IMR-90 (cell line): ENCODE measurements around the gene GIT2. TPM values are rescaled to one million over a fixed set of nuclear protein-coding genes. Genes with fewer than 3 reads are reported as not detected.

Source experiments
- ATAC-seq: fragments of 200-7000 bp; cut with Tn5 transposase; 2 replicates; pipeline ENCODE4 v1.9.1; 2020; ENCODE audit warnings: low read depth, mild to moderate bottlenecking, moderate library complexity
- BruUV-seq: library from RNA; stranded (reverse); fragments of 400-500 nt; replicated peaks from 2 replicates; lab custom pipeline; 2021; lab: Mats Ljungman, UMichigan
- CTCF ChIA-PET: fragments of 300-600 bp; formaldehyde crosslinking; extraction: SDS; loops from one replicate; lab custom pipeline; 2021; ENCODE audit warnings: antibody characterized with exemption; lab: Yijun Ruan, JAX
- POLR2A ChIA-PET: fragments of 300-600 bp; sonication (Branson Sonifier 250); formaldehyde crosslinking; loops from one replicate; lab custom pipeline; 2022; ENCODE audit warnings: antibody characterized with exemption; ENCODE audit not compliant: unreplicated experiment; lab: Charles Lee
- DNase-seq: peaks from one replicate; pipeline ENCODE4 v3.0.0; 2013
- H2AFZ ChIP-seq: replicated peaks from 2 replicates; pipeline ENCODE3; 2013; ENCODE audit warnings: low read length, mild to moderate bottlenecking; ENCODE audit not compliant: poor library complexity
- H2AK5ac ChIP-seq: 2 replicates; pipeline ENCODE4 v1.6.1; 2013; ENCODE audit warnings: low read depth, low read length, inconsistent platforms
- H2AK9ac ChIP-seq: replicated peaks from 2 replicates; pipeline ENCODE3; 2013; ENCODE audit warnings: mild to moderate bottlenecking, low read depth, low read length, moderate library complexity; ENCODE audit not compliant: poor library complexity
- H2BK120ac ChIP-seq: 2 replicates; pipeline ENCODE4 v1.6.1; 2013; ENCODE audit warnings: low read depth, low read length, inconsistent platforms
- H2BK15ac ChIP-seq: 3 replicates; pipeline ENCODE4 v1.6.1; 2013; ENCODE audit warnings: low read depth, low read length, inconsistent platforms
- H2BK20ac ChIP-seq: 2 replicates; pipeline ENCODE4 v1.6.1; 2013; ENCODE audit warnings: low read depth, mild to moderate bottlenecking, inconsistent platforms, low read length, moderate library complexity
- H2BK5ac ChIP-seq: 2 replicates; pipeline ENCODE4 v1.6.1; 2013; ENCODE audit warnings: mild to moderate bottlenecking, low read depth, low read length, inconsistent platforms; ENCODE audit not compliant: poor library complexity, severe bottlenecking
- H3K14ac ChIP-seq: replicated peaks from 2 replicates; pipeline ENCODE4 v1.6.1; 2013; ENCODE audit warnings: low read depth, low read length, inconsistent platforms
- H3K18ac ChIP-seq: 2 replicates; pipeline ENCODE4 v1.6.1; 2013; ENCODE audit warnings: low read depth, low read length, control low read depth
- H3K23ac ChIP-seq: 2 replicates; pipeline ENCODE4 v1.6.1; 2013; ENCODE audit warnings: low read depth, low read length, inconsistent platforms
- H3K27ac ChIP-seq: 2 replicates; pipeline ENCODE4 v1.5.1; 2013; ENCODE audit warnings: mild to moderate bottlenecking, control low read depth, low read length; ENCODE audit not compliant: insufficient read depth
- H3K27me3 ChIP-seq: 2 replicates; pipeline ENCODE4 v1.6.1; 2013; ENCODE audit warnings: low read length; ENCODE audit not compliant: control insufficient read depth, insufficient read depth
- H3K36me3 ChIP-seq: 2 replicates; pipeline ENCODE4 v1.6.1; 2013; ENCODE audit warnings: low read length, mixed read lengths; ENCODE audit not compliant: control insufficient read depth, insufficient read depth
- H3K4ac ChIP-seq: 2 replicates; pipeline ENCODE4 v1.6.1; 2013; ENCODE audit warnings: low read depth, low read length, inconsistent platforms
- H3K4me1 ChIP-seq: 2 replicates; pipeline ENCODE4 v1.6.1; 2013; ENCODE audit warnings: low read length, mixed read lengths; ENCODE audit not compliant: control insufficient read depth, insufficient read depth
- H3K4me2 ChIP-seq: 2 replicates; pipeline ENCODE4 v1.6.1; 2013; ENCODE audit warnings: low read depth, mild to moderate bottlenecking, control low read depth, low read length, moderate library complexity
- H3K4me3 ChIP-seq: 2 replicates; pipeline ENCODE4 v1.5.1; 2013; ENCODE audit warnings: low read depth, mild to moderate bottlenecking, control low read depth, low read length, moderate library complexity; ENCODE audit not compliant: insufficient read depth
- H3K56ac ChIP-seq: 2 replicates; pipeline ENCODE4 v1.6.1; 2013; ENCODE audit warnings: low read length, inconsistent platforms; ENCODE audit not compliant: insufficient read depth; ENCODE audit errors: extremely low read depth
- H3K79me1 ChIP-seq, 2 experiments: 2 replicates each; pipeline ENCODE4 v1.6.1; 2013; ENCODE audit warnings: low read length in 2 of 2, inconsistent platforms in 1 of 2, low read depth in 1 of 2
- H3K9ac ChIP-seq: 2 replicates; pipeline ENCODE4 v1.6.1; 2013; ENCODE audit warnings: low read depth, low read length, control low read depth
- H3K9me1 ChIP-seq: 2 replicates; pipeline ENCODE4 v1.6.1; 2013; ENCODE audit warnings: low read length, inconsistent platforms; ENCODE audit not compliant: insufficient read depth
- H3K9me3 ChIP-seq: 2 replicates; pipeline ENCODE4 v1.6.1; 2013; ENCODE audit warnings: low read length; ENCODE audit not compliant: control insufficient read depth, insufficient read depth
- H4K20me1 ChIP-seq: 2 replicates; pipeline ENCODE4 v1.6.1; 2013; ENCODE audit warnings: low read length, inconsistent platforms; ENCODE audit not compliant: insufficient read depth
- H4K5ac ChIP-seq: 2 replicates; pipeline ENCODE4 v1.6.1; 2013; ENCODE audit warnings: mild to moderate bottlenecking, low read depth, low read length, control low read depth
- H4K8ac ChIP-seq, 2 experiments: 2 replicates each; pipeline ENCODE4 v1.6.1; 2013; ENCODE audit warnings: low read depth in 2 of 2, low read length in 2 of 2, control low read depth in 1 of 2, inconsistent platforms in 1 of 2
- H4K91ac ChIP-seq: 2 replicates; pipeline ENCODE4 v1.6.1; 2013; ENCODE audit warnings: low read depth, low read length, inconsistent platforms; ENCODE audit not compliant: insufficient read depth
- CEBPB ChIP-seq: IDR thresholded peaks from 2 replicates; pipeline ENCODE4 v1.6.1; 2012; ENCODE audit warnings: low read depth, low read length, improper control_type of control experiment
- FOS ChIP-seq: fragments of 150-350 bp; IDR thresholded peaks from 2 replicates; pipeline ENCODE4 v1.6.1; 2016; ENCODE audit warnings: low read depth, low read length
- MAFK ChIP-seq: IDR thresholded peaks from 2 replicates; pipeline ENCODE4 v1.6.1; 2012; ENCODE audit warnings: low read depth, low read length, improper control_type of control experiment
- NFE2L2 ChIP-seq: fragments of 150-350 bp; IDR thresholded peaks from 2 replicates; pipeline ENCODE4 v1.6.1; 2016; ENCODE audit warnings: low read depth, mild to moderate bottlenecking, low read length
- POLR2A ChIP-seq: IDR thresholded peaks from 2 replicates; pipeline ENCODE4 v1.6.1; 2012; ENCODE audit warnings: mild to moderate bottlenecking, low read depth, low read length
- RAD21 ChIP-seq: IDR thresholded peaks from 2 replicates; pipeline ENCODE4 v1.6.1; 2012; ENCODE audit warnings: low read length, improper control_type of control experiment
- RCOR1 ChIP-seq: IDR thresholded peaks from 2 replicates; pipeline ENCODE4 v1.6.1; 2012; ENCODE audit warnings: mild to moderate bottlenecking, low read length, improper control_type of control experiment; ENCODE audit not compliant: insufficient replicate concordance
- RFX5 ChIP-seq: IDR thresholded peaks from 2 replicates; pipeline ENCODE4 v1.8.0; 2012; ENCODE audit warnings: low read depth, mild to moderate bottlenecking, low read length, moderate library complexity
- SMC3 ChIP-seq: fragments of 150-350 bp; IDR thresholded peaks from 2 replicates; pipeline ENCODE4 v1.6.1; 2016; ENCODE audit warnings: low read depth, mild to moderate bottlenecking, antibody characterized with exemption, low read length, moderate library complexity
- WGBS, 2 experiments: methylation state at CpG; one replicate each; pipeline versions ENCODE4 v1.1.5 to v1.1.7; 2013; ENCODE audit warnings: missing lambda C conversion rate in 2 of 2; ENCODE audit not compliant: insufficient read length in 1 of 2; ENCODE audit errors: extremely low coverage in 2 of 2; 5-methylcytosine and 5-hydroxymethylcytosine counted together
- dilution Hi-C: fragments of 300-500 bp; cut with HindIII; formaldehyde crosslinking; loops from one replicate; pipeline ENCODE4 v1.14.3; 2018; ENCODE audit warnings: low sequenced_read_pairs; ENCODE audit not compliant: unreplicated experiment
- in situ Hi-C: fragments of 300-500 bp; cut with MboI; formaldehyde crosslinking; loops from 3 replicates; pipeline ENCODE4 v1.14.3; 2019; ENCODE audit warnings: low sequenced_read_pairs, inconsistent platforms, mixed read lengths
- intact Hi-C: fragments of 100-400 bp; cut with micrococcal nuclease; formaldehyde crosslinking; loops from 2 replicates; pipeline ENCODE4 v1.10.0; 2022
- polyA plus RNA-seq, 3 experiments: library from polyadenylated mRNA; depleted of rRNA; stranded (reverse); fragments of >200 nt; gene quantifications; 2 replicates each; pipeline ENCODE4 v1.2.3, GENCODE V29; 2012; ENCODE audit warnings: low replicate concordance in 1 of 3
- total RNA-seq: library from RNA; depleted of rRNA; stranded (reverse); fragments of >200 nt; gene quantifications from 2 replicates; pipeline ENCODE4 v1.2.3, GENCODE V29; 2012

GIT2 gene
- total and polyA plus RNA-seq, 2 of the 4 experiments (the other 2 are of a cell fraction) = 48.0 to 71.9 TPM

DNA sequence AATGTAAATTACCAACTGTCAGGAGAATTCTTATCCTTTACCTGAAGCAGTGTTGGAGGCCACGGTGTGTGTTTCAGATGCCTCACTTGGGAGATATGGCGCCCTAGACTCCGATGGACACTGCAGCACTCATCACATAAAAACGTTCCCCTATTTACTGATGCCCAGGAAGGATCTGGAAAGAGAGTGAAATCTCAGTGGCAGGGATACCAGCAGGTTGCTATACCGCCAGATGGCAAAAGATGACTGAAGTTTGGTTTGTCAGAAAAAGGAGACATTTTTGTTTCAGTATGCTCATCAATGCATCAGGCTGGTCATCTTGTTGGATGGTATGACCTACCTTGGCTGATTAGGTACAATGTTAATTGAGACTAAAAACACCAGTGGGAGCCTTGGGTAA is 4.6 kb downstream of the GIT2 start (continued):
- TF ChIP-seq RCOR1 (no peak), CEBPB (no peak)

DNA sequence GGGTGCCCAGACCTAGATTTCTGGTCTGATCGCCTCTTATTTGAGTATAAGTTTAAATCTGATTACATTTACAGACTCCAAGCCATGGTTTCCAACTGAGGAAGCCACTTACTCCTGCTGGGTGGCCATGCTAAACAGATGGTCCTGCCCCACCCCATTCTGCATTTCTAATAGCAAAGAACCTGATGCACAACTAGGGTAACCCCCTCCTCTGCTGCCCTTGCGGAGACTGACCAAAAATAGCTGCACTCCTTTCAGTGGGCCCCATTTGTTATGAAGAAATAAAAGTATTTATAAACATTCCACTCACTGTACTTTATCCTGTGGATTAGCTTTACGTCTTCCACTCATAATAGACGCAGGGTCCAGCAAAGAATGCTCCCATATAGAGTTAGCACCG is 6.8 kb downstream of the GIT2 start:
- Histone ChIP-seq H3K14ac (peak overlapping the region; percentile 52), H3K4me2 (peak overlapping the region; percentile 57), H2AK5ac (no peak overlapping the region; the same call in 1 of the 2 replicates), H2AK9ac (peak overlapping the region; percentile 31), H3K9me1 (peaks cover 10% of the 10 kb centered on the region), H2BK120ac (0 out of 2 replicates have a peak overlapping the region, but pooled peaks have one; percentile 5), H2BK5ac (peak overlapping the region; percentile 48), H3K27ac (peak overlapping the region; percentile 45; the same call in 1 of the 2 replicates), H4K5ac (no peak overlapping the region), H3K4me1 (peaks cover 14% of the 10 kb centered on the region), H3K4me3 (no peak overlapping the region), H3K9ac (no peak overlapping the region), H3K9me3 (no peaks in the 10 kb centered on the region), H2BK15ac (peak overlapping the region; percentile 7; the same call in 1 of the 3 replicates), H3K4ac (peak overlapping the region; percentile 58; the same call in 1 of the 2 replicates), H3K27me3 (no peaks in the 10 kb centered on the region), H3K79me1 (peaks cover 28 to 60% of the 10 kb centered on the region in 2 experiments), H2BK20ac (peak overlapping the region; percentile 46; the same call in 1 of the 2 replicates), H4K20me1 (peaks cover 11% of the 10 kb centered on the region; the same call in 1 of the 2 replicates), H3K18ac (peak overlapping the region; percentile 77; the same call in 1 of the 2 replicates), H3K36me3 (peaks cover 19% of the 10 kb centered on the region), H4K8ac (0 out of 4 replicates have a peak overlapping the region, but pooled peaks of 1 of the 2 experiments have one; percentile 6), H3K56ac (0 out of 2 replicates have a peak overlapping the region, but pooled peaks have one; percentile 25), H2AFZ (no peak overlapping the region), H4K91ac (no peak overlapping the region), H3K23ac (no peak overlapping the region)
- BruUV-seq = no TSS peak
- TF ChIP-seq RCOR1 = no peak
- no peak for TF ChIP-seq MAFK
- no peak for TF ChIP-seq RFX5
- no peak for TF ChIP-seq RAD21
- no peak for TF ChIP-seq SMC3
- no peak for TF ChIP-seq NFE2L2
- TF ChIP-seq POLR2A = no peak
- no peak for TF ChIP-seq FOS
- intact Hi-C loops (no loop called here), dilution Hi-C loops (no loop called here), in situ Hi-C loops (no loop called here)
- peak; percentile 60 for DNase-seq
- ATAC-seq = peak; percentile 61
- POLR2A ChIA-PET = no interaction called here
- WGBS, 2 experiments = no CpG with 5 or more reads among the region's 5 CpGs
- CTCF ChIA-PET = no interaction called here
